Mononuclear cell (primary cell): ENCODE data around the gene GPC6. TPM values are rescaled to one million over a fixed set of nuclear protein-coding genes. Genes with fewer than 3 reads are reported as not detected.

Experiments
- H3K27me3 ChIP-seq: 2 replicates; pipeline ENCODE4 v1.6.0; 2011; ENCODE audit warnings: low read length, control low read depth; ENCODE audit not compliant: insufficient read depth
- H3K4me1 ChIP-seq: 2 replicates; pipeline ENCODE4 v1.5.1; 2011; ENCODE audit warnings: mild to moderate bottlenecking, low read length, control low read depth; ENCODE audit not compliant: insufficient read depth
- H3K4me3 ChIP-seq: 2 replicates; pipeline ENCODE4 v1.5.1; 2011; ENCODE audit warnings: mild to moderate bottlenecking, low read length, moderate library complexity
- H3K9me3 ChIP-seq: 2 replicates; pipeline ENCODE4 v1.5.1; 2011; ENCODE audit warnings: low read depth, mild to moderate bottlenecking, control low read depth, low read length
- total RNA-seq: library from RNA; depleted of rRNA; stranded (reverse); fragments of >200 nt; gene quantifications from one replicate; pipeline ENCODE4 v1.2.3, GENCODE V29; 2012

GPC6 gene
- total RNA-seq, 1 donor = 0.31 TPM

DNA sequence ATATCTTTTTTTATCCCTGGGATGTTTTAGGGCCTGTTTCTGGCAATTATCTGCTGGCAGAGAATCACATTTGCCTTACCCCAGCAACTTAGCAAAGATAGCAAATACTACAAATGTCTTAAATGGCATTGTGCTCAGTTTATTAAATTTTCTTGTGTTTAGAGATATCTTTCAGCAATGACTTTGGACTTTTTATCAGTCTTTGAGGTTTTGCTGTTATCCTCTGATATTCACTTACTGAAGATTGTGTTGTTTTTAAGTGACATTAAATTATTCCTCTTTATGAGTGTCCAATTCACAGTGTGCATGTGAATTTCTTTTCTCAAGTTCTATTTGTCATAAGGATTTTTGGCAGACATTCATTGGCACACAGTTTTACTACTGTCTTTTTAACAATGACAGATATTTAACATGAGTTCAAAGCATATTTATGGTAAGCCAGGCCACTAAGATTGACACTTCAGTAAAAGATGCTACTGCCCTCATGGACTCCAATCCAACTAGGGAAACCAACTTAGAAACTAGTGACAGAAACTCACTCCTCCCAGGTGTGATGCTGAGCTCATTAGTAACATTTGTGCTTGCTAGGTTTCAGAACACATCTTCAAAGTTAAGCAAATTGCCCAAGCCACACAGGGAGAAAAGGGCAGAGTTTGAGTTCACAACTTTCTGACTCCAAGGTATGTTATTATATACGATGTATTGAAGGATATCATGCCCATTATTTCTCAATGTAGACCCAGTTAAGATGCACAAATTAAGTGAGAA, 481.9 kb downstream of the GPC6 start:
- H3K4me1 ChIP-seq = no peaks in the 10 kb centered on the region
- no peaks in the 10 kb centered on the region for H3K27me3 ChIP-seq
- H3K4me3 ChIP-seq = no peak overlapping the region
- H3K9me3 ChIP-seq = no peaks in the 10 kb centered on the region

GRCh38 chr13:93709506-93710244, 483.1 kb downstream of the GPC6 start:
- Histone ChIP-seq H3K4me1 (no peaks in the 10 kb centered on the region), H3K27me3 (no peaks in the 10 kb centered on the region), H3K4me3 (no peak overlapping the region), H3K9me3 (no peaks in the 10 kb centered on the region)

DNA sequence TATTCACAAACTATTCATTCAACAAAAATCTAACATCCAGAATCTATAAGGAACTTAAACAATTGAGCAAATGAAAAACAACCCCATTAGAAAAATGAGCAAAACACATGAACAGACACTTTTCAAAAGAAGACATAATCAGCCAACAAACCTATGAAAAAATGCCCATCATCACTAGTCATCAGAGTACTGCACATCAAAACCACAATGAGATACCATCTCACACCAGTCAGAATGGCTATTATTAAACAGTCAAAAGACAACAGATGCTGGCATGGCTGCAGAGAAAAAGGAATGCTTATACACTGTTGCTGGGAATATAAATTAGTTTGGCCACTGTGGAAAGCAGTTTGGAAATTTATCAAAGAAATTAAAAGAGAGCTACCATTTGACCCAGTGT, 487.6 kb downstream of the GPC6 start:
- no peaks in the 10 kb centered on the region for H3K27me3 ChIP-seq
- H3K9me3 ChIP-seq = no peaks in the 10 kb centered on the region
- no peaks in the 10 kb centered on the region for H3K4me1 ChIP-seq
- no peak overlapping the region for H3K4me3 ChIP-seq

DNA sequence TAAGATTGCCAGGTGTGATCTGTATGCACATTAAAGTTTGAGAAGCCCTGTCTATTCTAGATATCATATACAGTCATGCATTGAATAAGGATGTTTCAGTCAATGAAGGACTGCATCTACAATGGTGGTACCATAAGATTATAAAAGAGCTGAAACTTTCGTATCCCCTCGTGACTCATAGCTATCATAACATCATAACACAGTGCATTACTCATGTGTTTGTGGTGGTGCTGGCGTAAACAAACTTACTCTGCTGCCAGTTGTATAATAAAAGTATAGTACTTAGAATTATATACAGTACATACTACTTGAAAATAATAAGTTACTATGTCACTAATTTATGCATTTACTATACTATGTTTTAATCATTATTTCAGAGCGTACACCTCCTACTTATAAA, 489.3 kb downstream of the GPC6 start:
- Histone ChIP-seq H3K27me3 (no peaks in the 10 kb centered on the region), H3K4me1 (no peaks in the 10 kb centered on the region)

GRCh38 chr13:93716623-93717022, 490.0 kb downstream of the GPC6 start:
- no peaks in the 10 kb centered on the region for H3K4me1 ChIP-seq
- H3K27me3 ChIP-seq = no peaks in the 10 kb centered on the region
- H3K4me3 ChIP-seq = no peak overlapping the region
- no peaks in the 10 kb centered on the region for H3K9me3 ChIP-seq

More for the DNA sequence above, 489.3 kb downstream of the GPC6 start:
- Histone ChIP-seq H3K9me3 (no peaks in the 10 kb centered on the region), H3K4me3 (no peak overlapping the region)

DNA sequence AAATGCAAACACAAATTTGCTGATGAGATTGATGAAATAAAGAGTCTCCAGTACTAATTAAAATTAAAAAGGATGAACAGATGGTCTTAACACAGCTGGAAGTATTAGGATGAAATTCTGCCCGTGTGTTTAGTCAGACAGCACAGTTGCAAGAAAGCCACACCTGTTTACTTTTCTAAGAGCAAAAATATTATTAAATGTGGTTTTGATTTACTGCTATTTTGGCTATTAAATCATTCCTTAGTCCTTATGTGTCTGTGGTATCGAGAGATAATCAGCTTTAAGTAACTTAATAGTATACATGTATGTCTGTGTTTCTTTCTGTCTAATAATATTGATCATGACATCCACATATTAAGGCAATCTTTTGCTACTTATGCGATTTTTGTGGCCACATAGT, 494.9 kb downstream of the GPC6 start:
- no peaks in the 10 kb centered on the region for H3K9me3 ChIP-seq
- H3K4me1 ChIP-seq = no peaks in the 10 kb centered on the region
- no peak overlapping the region for H3K4me3 ChIP-seq
- H3K27me3 ChIP-seq = no peaks in the 10 kb centered on the region

DNA sequence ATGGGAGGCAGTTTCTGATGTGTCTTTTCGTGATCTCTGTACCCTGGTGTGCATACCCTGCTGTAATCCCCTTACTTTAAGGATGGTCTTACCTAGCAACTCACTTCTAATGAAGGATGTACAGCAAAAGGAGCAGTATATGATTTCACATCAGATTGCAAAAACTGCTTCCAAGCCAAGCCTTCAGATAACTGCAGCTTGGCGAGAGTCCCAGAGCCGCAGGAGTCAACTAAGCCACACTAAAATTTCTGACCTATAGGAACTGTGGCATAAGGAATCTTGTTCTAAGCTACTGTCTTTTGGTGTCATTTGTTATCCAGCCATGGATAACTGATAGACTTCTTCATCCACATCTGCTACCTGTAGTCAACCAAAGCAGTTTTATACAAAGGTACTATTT, 496.7 kb downstream of the GPC6 start:
- Histone ChIP-seq H3K4me3 (no peak overlapping the region), H3K27me3 (no peaks in the 10 kb centered on the region), H3K4me1 (no peaks in the 10 kb centered on the region), H3K9me3 (no peaks in the 10 kb centered on the region)

- no peaks in the 10 kb centered on the region for H3K9me3 ChIP-seq
- no peak overlapping the region for H3K4me3 ChIP-seq
- H3K4me1 ChIP-seq = no peaks in the 10 kb centered on the region
- no peaks in the 10 kb centered on the region for H3K27me3 ChIP-seq
These were observed 497.6 kb downstream of the GPC6 start for GRCh38 chr13:93724187-93724586.

DNA sequence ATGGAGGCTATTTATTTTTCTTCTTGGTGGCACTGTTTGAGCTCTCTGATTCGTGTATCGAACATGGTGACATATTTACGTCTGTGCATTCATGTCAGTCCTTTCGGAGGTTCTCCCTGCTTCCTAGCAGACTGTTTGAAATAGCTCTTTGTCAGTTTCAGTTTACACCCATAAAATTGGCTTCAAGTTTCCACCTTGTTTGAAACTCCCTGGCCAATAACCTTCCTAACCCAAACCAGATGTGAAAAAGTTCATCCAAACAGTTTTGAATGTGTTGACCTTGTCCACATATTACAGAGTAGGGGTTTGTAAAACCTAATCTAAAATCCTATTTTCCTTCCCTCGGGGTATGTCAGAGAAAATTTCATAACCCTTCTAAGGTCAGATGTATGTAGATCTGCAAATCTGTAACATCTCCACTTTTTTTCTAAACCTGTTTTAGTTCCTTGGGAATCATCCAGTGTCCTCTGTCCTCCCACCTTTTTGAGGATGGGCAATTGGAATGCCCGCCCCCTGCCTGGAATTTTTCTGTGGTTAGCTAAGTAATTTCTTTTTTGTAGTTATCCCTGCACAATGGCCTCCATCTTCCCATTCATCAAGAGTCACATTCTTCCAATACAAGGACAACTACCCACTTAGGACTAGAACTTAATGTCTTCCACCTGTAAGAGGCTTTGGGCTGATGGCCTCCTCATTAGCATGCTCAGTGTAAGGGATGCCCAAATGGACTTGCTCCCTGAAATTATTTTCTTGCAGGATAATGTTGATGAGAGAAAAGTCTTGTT, 499.8 kb downstream of the GPC6 start:
- H3K4me3 ChIP-seq = no peak overlapping the region
- H3K27me3 ChIP-seq = no peaks in the 10 kb centered on the region
- H3K4me1 ChIP-seq = no peaks in the 10 kb centered on the region
- H3K9me3 ChIP-seq = no peaks in the 10 kb centered on the region

GRCh38 chr13:93727211-93728141, 500.9 kb downstream of the GPC6 start:
- H3K9me3 ChIP-seq = no peaks in the 10 kb centered on the region
- no peaks in the 10 kb centered on the region for H3K4me1 ChIP-seq
- H3K27me3 ChIP-seq = no peaks in the 10 kb centered on the region
- no peak overlapping the region for H3K4me3 ChIP-seq

GRCh38 chr13:93729383-93729782, 502.8 kb downstream of the GPC6 start:
- no peaks in the 10 kb centered on the region for H3K27me3 ChIP-seq

GRCh38 chr13:93730780-93731179, 504.2 kb downstream of the GPC6 start:
- Histone ChIP-seq H3K9me3 (no peaks in the 10 kb centered on the region), H3K4me1 (no peaks in the 10 kb centered on the region), H3K4me3 (no peak overlapping the region), H3K27me3 (no peaks in the 10 kb centered on the region)

More at GRCh38 chr13:93729383-93729782, 502.8 kb downstream of the GPC6 start:
- Histone ChIP-seq H3K9me3 (no peaks in the 10 kb centered on the region), H3K4me3 (no peak overlapping the region), H3K4me1 (no peaks in the 10 kb centered on the region)

DNA sequence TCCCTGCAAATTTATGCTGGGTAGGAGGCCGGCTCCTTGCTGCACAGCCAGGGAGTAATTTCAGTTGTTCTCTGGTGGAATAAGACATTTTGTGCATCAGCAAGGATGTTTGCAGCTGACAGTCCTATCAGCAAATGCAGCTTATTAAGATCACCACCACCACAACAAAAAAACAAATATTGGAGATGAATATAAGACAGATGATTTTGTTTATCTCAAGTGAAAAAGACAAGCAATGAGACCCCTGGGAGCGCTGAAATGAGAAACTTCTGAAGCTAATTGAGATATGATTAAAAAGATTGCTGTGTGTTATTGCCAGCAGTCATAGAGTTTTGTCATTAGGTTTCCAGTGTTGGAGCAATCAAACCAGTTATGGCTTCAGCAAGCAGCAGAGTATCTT, 505.6 kb downstream of the GPC6 start:
- no peaks in the 10 kb centered on the region for H3K4me1 ChIP-seq
- no peaks in the 10 kb centered on the region for H3K27me3 ChIP-seq
- H3K9me3 ChIP-seq = no peaks in the 10 kb centered on the region
- H3K4me3 ChIP-seq = no peak overlapping the region

DNA sequence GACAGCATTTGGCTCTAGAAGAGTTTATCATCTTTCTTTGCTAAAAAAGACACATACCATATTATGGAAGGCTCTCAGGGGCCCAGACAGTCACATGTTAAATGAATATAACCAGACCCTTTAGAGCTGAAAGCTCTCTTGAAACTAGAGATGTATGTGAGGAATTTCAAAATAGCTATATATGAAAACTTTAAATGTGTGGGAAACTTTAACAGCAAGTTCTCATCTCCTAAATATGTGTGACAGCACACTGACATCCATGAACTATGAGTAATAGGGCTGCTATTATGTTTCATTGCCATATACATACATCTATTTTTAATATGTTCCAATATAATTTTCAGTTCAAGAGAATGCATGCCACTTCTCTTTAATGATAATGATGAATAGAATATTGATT, 509.5 kb downstream of the GPC6 start:
- Histone ChIP-seq H3K4me1 (no peaks in the 10 kb centered on the region), H3K27me3 (no peaks in the 10 kb centered on the region), H3K4me3 (no peak overlapping the region), H3K9me3 (no peaks in the 10 kb centered on the region)
